NCI-H2227 (cell line): ENCODE results near the gene RCOR1.

ENCODE experiments used
- DNase-seq: peaks from one replicate; lab custom pipeline; 2025; ENCODE audit not compliant: unreplicated experiment; lab: John Stamatoyannopoulos, UW

The RCOR1 gene

DNA sequence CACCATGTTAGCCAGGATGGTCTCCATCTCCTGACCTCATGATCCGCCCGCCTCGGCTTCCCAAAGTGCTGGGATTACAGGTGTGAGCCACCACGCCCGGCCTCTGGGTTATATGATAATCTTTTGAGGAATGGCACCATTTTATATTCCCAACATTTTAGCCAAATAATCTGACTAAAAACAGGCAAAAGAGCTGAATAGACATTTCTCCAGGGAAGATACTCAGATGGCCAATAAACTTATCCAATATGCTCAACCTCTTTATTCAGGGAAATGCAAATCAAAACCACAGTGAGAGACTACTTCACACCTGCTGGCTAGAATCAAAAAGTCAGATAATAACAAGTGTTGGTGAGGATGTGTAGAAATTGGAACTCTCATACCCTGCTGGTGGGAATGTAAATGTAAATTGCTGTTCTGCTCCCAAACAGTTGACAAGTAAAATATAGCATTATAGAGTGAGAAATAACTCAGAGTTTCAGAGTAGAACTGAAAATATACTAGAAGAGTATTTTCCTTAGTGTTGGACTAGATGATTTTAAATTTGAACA is 80.0 kb downstream of the RCOR1 start:
- no peak for DNase-seq

DNA sequence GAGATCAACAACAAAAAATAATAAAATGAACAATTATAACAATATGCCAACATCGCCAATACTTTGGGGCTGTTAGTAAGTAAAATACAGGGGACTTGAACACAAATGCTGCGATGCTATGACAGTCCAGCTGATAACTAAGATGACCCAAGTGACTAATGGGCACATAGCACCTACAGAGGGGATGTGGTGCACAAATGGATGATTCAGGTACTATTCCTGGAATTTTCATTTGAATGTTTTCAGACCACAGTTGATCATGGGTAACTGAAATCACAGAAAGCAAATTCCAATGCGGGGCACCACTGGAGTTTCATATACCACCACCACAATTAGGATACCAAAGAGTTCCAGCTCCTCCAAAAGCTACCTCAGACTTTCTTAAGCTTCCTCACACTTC is 82.9 kb downstream of the RCOR1 start:
- DNase-seq = no peak

DNA sequence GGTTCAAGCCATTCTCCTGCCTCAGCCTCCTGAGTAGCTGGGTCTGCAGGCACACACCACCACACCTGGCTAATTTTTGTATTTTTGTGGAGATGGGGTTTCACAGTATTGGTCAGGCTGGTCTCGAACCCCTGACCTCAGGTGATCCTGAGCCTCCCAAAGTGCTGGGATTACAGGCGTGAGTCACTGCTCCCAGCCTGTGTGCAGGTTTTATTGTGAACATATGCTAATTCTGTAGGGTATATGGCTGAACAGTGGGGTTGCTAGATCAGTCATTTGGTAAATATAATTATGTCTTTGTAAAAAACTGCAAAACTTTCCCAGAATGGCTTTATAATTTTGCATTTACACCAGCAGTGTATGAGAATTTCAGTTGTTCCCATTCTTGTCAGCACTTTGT is 85.9 kb downstream of the RCOR1 start:
- DNase-seq = no peak

DNA sequence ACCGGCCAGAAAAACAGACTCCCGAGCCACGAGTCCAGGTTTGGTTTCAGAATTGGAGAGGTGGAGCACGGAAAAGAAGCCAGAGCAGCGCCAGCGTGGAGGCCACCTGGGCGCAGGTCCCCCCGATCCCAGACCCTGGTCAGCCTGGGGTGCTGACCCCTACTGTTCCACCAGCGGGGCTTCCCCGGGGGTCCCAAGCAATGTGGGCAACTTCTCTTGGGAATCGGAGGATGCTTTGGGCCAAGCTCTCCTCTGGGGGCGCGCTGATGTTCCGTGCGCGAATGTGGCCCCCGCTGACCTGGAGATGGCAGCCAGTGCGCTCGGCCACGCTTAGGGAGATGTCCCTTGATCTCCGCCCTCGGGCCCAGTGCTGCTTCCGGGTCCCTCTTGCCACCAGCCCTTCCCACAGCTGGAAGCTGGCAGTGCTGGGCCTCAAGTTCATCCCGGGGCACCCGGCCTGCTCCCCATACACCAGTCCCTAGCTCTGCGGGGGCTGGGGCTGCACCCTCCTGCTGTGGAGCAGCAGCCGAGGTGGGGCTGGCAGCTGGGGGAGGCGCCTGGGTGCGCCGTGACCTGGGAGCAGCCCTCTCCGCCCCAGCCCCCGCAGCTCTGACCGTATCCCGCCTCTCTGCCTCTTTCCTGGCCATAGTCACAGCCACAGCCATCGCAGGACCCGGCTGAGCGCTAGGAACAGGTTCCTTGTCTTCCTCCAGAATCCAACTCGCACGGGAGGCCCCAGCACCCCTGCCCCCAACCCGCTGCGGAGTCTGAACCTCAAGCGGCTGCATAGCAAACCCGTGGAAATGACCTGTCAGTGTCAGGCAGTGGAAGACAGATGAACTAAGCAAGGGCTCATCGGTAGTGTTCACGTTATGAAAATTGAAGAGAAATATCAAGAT is 91.2 kb downstream of the RCOR1 start:
- peak; percentile 27 for DNase-seq

- DNase-seq = no peak
Observed at GRCh38 chr14:102684298-102684663, 91.8 kb downstream of the RCOR1 start.

DNA sequence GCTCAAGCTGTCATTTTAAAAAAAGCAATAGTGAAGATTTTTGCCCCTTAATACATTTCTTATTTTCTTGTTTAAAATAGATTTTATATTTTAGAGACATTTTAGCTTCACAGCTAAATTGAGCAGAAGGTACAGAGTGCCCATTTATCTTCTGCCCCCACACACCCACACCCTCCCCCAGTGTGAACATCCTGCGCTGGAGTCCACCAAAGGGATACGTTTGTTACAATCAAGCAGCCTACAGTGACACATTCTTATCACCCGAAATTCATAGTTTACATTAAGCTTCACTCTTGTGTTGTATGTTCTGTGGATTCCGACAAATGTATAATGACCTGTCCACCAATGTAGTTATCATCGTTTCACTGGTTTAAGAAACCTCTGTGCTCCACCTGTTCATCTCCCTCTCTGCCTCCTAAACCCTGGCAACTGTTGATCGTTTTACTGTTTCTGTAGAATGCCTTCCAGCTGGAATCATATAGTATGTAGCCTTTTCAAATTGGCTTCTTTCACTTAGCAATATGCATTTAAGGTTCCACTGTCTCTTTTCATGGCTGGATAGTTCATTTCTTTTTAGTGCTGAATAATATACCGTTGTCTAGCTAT is 93.8 kb downstream of the RCOR1 start:
- DNase-seq = no peak

DNA sequence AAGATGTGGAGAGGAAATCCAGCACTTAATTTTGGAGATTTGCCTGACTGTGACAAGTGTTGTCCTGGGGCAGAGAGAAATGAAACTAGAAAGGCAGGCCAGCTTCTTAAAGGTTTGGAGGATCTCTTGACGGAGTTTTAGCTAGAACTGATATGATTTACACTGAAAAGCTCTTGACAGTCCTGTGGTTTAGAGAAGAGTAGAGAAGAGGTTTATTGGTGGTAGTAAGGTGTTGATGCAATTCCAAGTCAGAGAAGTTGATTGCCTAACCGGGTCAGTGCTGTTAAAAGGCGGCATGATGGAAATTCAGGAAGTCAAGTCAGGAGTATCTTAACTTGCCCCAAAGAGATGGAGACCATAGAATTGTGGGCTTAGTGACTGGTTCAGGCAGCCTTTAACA is 95.8 kb downstream of the RCOR1 start:
- DNase-seq = no peak

DNA sequence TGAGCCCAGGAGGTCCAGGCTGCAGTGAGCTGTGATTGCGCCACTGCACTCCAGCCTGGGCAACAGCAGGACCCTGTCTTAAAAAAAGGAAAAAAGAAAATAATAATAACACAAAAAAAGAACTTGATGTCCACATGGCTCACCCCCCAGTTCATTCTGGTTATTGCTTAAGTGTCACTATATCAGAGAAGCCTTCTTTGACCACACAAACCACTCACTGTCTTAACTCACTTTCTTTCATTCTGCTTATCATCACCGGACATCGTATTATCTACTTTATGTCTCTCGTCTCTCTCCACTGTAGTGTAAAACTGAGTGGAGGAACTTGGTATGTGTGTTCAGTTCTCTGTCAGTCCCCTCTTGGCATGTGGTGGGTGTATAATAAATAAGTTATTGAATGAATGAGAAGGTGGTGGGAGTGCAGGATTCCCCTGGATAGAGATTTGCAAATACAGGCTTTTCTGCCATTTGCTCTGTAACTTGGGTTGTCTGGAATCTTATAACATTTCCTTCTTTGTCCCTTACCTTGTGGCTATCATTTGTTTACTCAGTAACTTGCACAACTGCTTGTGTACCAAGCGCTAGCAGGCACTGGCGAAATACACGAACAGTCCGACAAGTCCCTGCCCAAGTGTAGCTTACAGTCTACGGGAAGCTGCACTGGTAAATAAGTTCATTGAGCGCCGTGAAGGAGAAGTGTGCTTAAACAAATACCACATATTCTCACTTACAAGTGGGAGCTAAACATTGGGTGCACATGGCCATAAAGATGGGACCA is 98.2 kb downstream of the RCOR1 start:
- no peak for DNase-seq

GRCh38 chr14:102691763-102692162 is 99.3 kb downstream of the RCOR1 start:
- DNase-seq = no peak

DNA sequence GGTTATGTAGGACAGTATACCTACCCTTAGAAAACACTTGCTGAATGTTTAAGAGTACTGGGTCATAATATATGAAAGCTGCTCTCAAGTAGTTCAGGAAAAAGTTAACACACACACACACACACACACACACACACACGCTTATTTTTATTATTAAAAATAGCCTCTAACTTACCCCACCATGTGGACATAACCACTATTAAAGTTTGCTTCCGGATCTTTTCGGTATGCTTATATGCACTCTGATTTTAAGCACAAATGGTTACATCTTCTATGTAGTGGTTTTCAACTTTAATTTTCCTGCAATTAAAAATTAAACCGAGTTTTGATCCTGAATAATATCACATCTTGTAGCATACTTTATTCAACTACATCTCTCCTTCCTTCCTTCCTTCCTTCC is 99.9 kb downstream of the RCOR1 start:
- DNase-seq = no peak

DNA sequence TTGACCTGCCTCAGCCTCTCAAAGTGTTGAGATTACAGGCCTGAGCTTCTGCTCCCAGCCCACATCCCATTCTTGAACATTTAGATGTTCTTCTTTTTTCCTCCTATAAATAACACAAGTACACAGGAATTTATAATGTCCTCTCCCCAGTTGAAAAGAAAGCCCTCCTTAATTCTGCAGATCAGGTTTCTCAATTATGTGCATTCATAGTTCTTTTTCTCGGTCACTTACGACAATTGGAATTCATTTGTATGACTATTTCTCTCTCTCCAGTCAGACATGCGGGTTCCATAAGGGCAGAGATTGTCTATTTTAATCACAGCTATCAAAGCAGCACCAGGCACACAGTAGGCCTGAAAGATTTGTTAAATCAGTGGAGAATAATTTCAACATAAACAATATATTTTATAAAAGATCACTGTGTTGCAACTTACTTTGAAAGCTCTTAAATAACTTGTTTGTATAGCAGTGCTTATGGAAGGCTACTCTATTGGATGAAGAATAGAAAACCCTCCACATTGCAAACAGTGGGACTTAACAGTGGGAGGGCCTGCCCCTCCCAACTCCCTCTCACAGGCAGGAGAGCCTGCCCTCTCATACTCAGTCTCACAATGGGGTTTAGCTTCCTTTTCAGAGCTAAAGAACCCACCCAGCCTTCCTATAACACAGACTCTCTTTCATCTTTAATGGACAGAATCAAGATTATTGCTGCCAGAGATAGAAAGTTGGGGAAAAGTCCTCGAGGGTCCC is 100.7 kb downstream of the RCOR1 start:
- DNase-seq = peak; percentile 21

DNA sequence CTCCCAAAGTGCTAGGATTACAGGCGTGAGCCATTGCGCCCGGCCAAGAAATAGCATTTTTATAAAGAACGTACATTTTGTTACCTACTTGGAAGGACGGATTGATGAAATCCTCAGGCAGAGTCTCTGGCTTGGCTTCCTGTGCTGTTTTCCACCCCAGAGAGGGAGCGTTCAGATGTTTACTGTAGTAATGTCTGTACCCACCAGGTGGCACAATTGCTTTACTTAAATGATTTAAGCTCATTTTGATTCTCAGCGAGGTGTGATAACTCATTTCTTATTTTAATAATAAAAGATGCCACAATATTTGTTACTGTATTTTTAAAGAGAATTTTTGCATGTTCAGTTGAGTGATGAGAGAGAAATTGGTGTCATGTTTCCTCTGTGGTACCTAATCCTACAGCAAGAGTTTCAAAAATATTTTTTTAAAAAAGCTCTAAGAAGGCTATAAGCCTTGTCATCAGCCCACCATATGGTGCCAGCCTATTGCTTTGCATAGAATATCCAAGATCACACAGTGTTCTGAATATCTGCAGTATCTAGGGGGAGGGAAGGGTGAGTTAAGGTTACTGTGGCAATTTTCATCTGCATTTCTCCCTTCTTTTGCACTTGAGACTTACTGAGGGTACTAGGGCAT is 102.2 kb downstream of the RCOR1 start:
- DNase-seq = peak; percentile 88

- DNase-seq = no peak
Observed at GRCh38 chr14:102695167-102695555, 102.7 kb downstream of the RCOR1 start.

- DNase-seq = no peak
Observed at GRCh38 chr14:102696332-102696731, 103.9 kb downstream of the RCOR1 start.

- DNase-seq = no peak
Observed at GRCh38 chr14:102696856-102697495, 104.5 kb downstream of the RCOR1 start.

- DNase-seq = no peak
Observed at GRCh38 chr14:102697501-102697900, 105.1 kb downstream of the RCOR1 start.

- DNase-seq = no peak
Observed at GRCh38 chr14:102699416-102700110, 107.1 kb downstream of the RCOR1 start.

GRCh38 chr14:102708494-102708893 is 116.0 kb downstream of the RCOR1 start:
- no peak for DNase-seq

GRCh38 chr14:102711207-102711606 is 118.8 kb downstream of the RCOR1 start:
- DNase-seq = no peak
